Measurements from ENCODE around the gene SNORC. TPM values are rescaled to one million over a fixed set of nuclear protein-coding genes. Genes with fewer than 3 reads are reported as not detected.
A peak's percentile ranks its signal among the peaks of the same experiment; 100 is the strongest.

SNORC gene
- total RNA-seq, 3 donors from 2014 or later, result 0.32 to 23.1 (median 9.2) TPM

GRCh38 chr2:232871835-232872736 is 2.0 kb downstream of the SNORC start:
- TF ChIP-seq POLR2A (IDR thresholded peaks at IDR 0.05) (no peak), CTCF (IDR thresholded peaks at IDR 0.05) (no peak), POLR2AphosphoS5 (IDR thresholded peaks at IDR 0.05) (no peak)
- Histone ChIP-seq H3K27ac (peak overlapping the region; percentile 86 to 91), H3K27me3 (no peaks in the 10 kb centered on the region), H3K4me3 (peak overlapping the region in 2 of 3 donors; percentile 7 to 31), H3K4me1 (no peaks in the 10 kb centered on the region), H3K9me3 (no peaks in the 10 kb centered on the region), H3K36me3 (no peaks in the 10 kb centered on the region)
- DNase-seq (ENCODE audit: low spot score in 2 of 2), result peak; percentile 63 to 88
- intact Hi-C loops (cut with DNase I; ENCODE audit: low total_unique reads), result no loop called here

GRCh38 chr2:232872826-232873225 is 2.8 kb downstream of the SNORC start:
- TF ChIP-seq CTCF (IDR thresholded peaks at IDR 0.05) (no peak), POLR2AphosphoS5 (IDR thresholded peaks at IDR 0.05) (no peak), POLR2A (IDR thresholded peaks at IDR 0.05) (no peak)
- intact Hi-C loops (cut with DNase I; ENCODE audit: low total_unique reads), result no loop called here
- no peaks in the 10 kb centered on the region for H3K27me3 ChIP-seq
- H3K27ac ChIP-seq, result peak overlapping the region; percentile 86 to 91
- H3K36me3 ChIP-seq, result no peaks in the 10 kb centered on the region
- DNase-seq (ENCODE audit: low spot score in 2 of 2), result peak; percentile 55 to 76
- H3K9me3 ChIP-seq, result no peaks in the 10 kb centered on the region
- no peak overlapping the region for H3K4me3 ChIP-seq
- H3K4me1 ChIP-seq, result no peaks in the 10 kb centered on the region

- Histone ChIP-seq H3K4me3 (no peak overlapping the region), H3K4me1 (no peaks in the 10 kb centered on the region), H3K36me3 (no peaks in the 10 kb centered on the region), H3K9me3 (no peaks in the 10 kb centered on the region), H3K27me3 (no peaks in the 10 kb centered on the region), H3K27ac (peak overlapping the region; percentile 86 to 91)
- peak in 1 of 2 donors; percentile 42 for DNase-seq (ENCODE audit: low spot score in 2 of 2)
- no peak for TF ChIP-seq POLR2A (IDR thresholded peaks at IDR 0.05)
- TF ChIP-seq POLR2AphosphoS5 (IDR thresholded peaks at IDR 0.05), result no peak
- TF ChIP-seq CTCF (IDR thresholded peaks at IDR 0.05), result no peak
- intact Hi-C loops (cut with DNase I; ENCODE audit: low total_unique reads), result no loop called here
Measured at GRCh38 chr2:232873292-232873908, 3.3 kb downstream of the SNORC start.

- H3K4me1 ChIP-seq, result no peaks in the 10 kb centered on the region
- no peaks in the 10 kb centered on the region for H3K9me3 ChIP-seq
- H3K27me3 ChIP-seq, result no peaks in the 10 kb centered on the region
- H3K4me3 ChIP-seq, result no peak overlapping the region
- peak in 1 of 2 donors; percentile 34 for DNase-seq (ENCODE audit: low spot score in 2 of 2)
- peak overlapping the region; percentile 86 to 91 for H3K27ac ChIP-seq
- no peaks in the 10 kb centered on the region for H3K36me3 ChIP-seq
- TF ChIP-seq CTCF (IDR thresholded peaks at IDR 0.05) (no peak), POLR2AphosphoS5 (IDR thresholded peaks at IDR 0.05) (no peak), POLR2A (IDR thresholded peaks at IDR 0.05) (no peak)
- intact Hi-C loops (cut with DNase I; ENCODE audit: low total_unique reads), result no loop called here
Measured at GRCh38 chr2:232873909-232874641, 4.0 kb downstream of the SNORC start.
